ENCODE data around the gene TCEANC2.

DNA sequence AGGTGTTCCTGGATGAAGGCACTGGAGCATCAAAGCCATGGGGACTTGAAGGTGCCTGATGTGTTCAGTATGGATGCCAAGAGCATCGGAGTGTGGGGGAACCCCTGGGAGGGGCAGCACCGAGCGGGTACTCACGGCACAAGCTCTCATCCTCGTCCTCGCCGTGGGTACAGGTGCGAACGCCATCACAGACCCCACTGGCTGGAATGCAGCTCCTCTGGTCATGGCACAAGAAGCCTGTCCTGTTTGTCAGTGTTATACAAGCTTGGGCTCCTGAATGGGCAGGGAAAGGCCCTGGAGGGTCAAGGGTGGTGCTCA is 41.4 kb upstream of the TCEANC2 start:
- TF ChIP-seq, protein P1, sequence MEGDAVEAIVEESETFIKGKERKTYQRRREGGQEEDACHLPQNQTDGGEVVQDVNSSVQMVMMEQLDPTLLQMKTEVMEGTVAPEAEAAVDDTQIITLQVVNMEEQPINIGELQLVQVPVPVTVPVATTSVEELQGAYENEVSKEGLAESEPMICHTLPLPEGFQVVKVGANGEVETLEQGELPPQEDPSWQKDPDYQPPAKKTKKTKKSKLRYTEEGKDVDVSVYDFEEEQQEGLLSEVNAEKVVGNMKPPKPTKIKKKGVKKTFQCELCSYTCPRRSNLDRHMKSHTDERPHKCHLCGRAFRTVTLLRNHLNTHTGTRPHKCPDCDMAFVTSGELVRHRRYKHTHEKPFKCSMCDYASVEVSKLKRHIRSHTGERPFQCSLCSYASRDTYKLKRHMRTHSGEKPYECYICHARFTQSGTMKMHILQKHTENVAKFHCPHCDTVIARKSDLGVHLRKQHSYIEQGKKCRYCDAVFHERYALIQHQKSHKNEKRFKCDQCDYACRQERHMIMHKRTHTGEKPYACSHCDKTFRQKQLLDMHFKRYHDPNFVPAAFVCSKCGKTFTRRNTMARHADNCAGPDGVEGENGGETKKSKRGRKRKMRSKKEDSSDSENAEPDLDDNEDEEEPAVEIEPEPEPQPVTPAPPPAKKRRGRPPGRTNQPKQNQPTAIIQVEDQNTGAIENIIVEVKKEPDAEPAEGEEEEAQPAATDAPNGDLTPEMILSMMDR (conservative IDR thresholded peaks at IDR 0.05; ENCODE audit: low read depth in 2 of 2) = no peak
- TF ChIP-seq EZH2 (IDR thresholded peaks at IDR 0.05; ENCODE audit: low read depth, unreplicated experiment) = no peak
